ENCODE data around the gene CDC6. TPM values are rescaled to one million over a fixed set of nuclear protein-coding genes. Genes with fewer than 3 reads are reported as not detected.

CDC6 gene
- total and polyA plus RNA-seq, 12 donors = 0.49 to 3.0 (median 0.86) TPM

DNA sequence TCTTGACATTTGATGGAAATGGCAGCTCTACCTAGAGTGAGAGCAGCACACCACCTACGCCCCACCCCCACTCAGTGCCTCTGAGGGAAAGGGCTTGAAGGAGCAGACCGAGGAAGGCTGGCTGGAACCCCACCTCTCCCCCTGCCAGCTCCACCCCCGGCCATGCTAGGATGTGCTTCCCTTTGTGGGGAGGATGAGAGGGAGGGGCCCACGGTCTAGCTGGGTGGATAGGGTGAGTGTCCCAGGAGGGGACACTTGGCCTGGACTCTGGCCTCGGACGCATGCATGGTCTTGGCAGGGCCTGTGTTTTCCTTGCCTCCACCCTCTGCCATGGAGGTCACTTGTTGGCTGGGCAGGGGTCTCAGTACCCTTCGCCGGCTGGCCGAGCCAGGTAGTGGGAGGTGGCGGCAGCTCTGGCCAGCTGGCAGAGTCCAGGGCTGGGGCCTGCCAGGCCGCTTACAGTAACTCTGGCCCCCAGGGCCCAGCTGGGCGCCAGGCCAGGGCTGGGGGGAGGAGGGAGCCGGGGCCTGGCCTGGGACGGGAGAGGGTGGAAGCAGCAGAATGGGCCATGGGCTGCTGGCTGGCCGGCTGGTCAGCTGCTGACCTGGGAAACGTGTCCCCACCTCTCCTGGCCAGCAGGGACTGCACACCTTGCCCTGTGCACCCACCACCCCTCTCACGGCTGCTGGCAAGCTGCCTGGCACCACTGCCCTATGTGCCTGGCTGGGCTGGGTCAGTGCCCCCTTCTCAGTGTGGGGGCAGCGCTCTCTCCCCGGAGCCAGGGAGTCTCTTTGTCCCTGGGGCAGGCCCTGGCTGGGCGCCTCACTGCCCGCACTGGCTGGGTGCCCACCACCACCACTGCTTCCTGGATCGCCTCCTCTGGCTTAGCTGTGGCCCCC lies 44.3 kb downstream of the CDC6 start:
- Histone ChIP-seq H3K4me1 (peaks cover 68 to 100% (median 95%) of the 10 kb centered on the region in 9 donors), H3K9me3 (no peaks in the 10 kb centered on the region), H3K4me3 (peak overlapping the region in 8 of 10 donors; percentile 13 to 49 (median 30)), H3K27ac (peak overlapping the region; percentile 70 to 98 (median 86)), H3K36me3 (peaks cover 0 to 30% (median 0%) of the 10 kb centered on the region in 9 donors), H3K27me3 (no peaks in the 10 kb centered on the region)
- intact Hi-C loops (cut with DNase I) = no loop called here
- ATAC-seq (peak; percentile 88 to 96 (median 94)), DNase-seq (peak; percentile 92 to 95)
- no peak for TF ChIP-seq CTCF (IDR thresholded peaks at IDR 0.05)
- 6 to 11% methylated on average over 22 of the region's 22 CpGs for WGBS, 2 donors

- intact Hi-C loops (cut with DNase I) = no loop called here
- ATAC-seq = no peak
- H3K27me3 ChIP-seq = no peaks in the 10 kb centered on the region
- DNase-seq = peak in 1 of 2 donors; percentile 11
- peak overlapping the region in 8 of 10 donors; percentile 26 to 98 (median 88) for H3K27ac ChIP-seq
- 85 to 91% methylated on average over 4 of the region's 4 CpGs for WGBS, 2 donors
- no peak for TF ChIP-seq CTCF (IDR thresholded peaks at IDR 0.05)
- peaks cover 0 to 30% (median 0%) of the 10 kb centered on the region in 9 donors for H3K36me3 ChIP-seq
- H3K9me3 ChIP-seq = no peaks in the 10 kb centered on the region
- no peak overlapping the region for H3K4me3 ChIP-seq
- H3K4me1 ChIP-seq = peaks cover 56 to 100% (median 92%) of the 10 kb centered on the region in 9 donors
Measured at GRCh38 chr17:40333781-40334448, 46.2 kb downstream of the CDC6 start.

- H3K27me3 ChIP-seq = no peaks in the 10 kb centered on the region
- peaks cover 48 to 100% (median 93%) of the 10 kb centered on the region in 9 donors for H3K4me1 ChIP-seq
- peaks cover 0 to 36% (median 0%) of the 10 kb centered on the region in 9 donors for H3K36me3 ChIP-seq
- ATAC-seq = no peak
- no peaks in the 10 kb centered on the region for H3K9me3 ChIP-seq
- intact Hi-C loops (cut with DNase I) = no loop called here
- no peak for TF ChIP-seq CTCF (IDR thresholded peaks at IDR 0.05)
- WGBS, 2 donors = 91 to 94% methylated on average over 8 of the region's 8 CpGs
- H3K27ac ChIP-seq = peak overlapping the region in 7 of 10 donors; percentile 3 to 98 (median 89)
- no peak overlapping the region for H3K4me3 ChIP-seq
- DNase-seq = no peak
Measured at GRCh38 chr17:40335620-40336019, 47.9 kb downstream of the CDC6 start.

DNA sequence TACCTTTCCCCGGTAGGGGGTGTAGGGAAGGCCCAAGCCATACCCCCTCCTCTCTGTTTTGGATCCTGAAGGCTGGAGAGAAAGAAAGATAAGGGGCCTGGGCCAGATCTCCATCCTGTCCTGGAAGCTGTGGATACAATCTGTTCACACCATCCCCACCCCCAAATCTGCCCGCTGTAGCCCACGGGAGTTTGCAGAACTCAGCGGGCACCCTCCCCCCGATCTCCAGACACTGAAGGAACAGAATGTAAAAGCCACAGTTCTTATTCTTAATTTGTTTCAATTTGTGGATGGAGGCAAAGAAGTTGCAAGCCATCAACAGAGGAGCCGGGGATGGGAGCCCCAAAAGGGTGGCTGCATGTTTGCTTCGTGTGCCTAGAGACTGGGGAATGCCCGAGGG lies 49.7 kb downstream of the CDC6 start:
- 76% methylated on average over 8 of the region's 8 CpGs for WGBS, 2 donors
- no peak for DNase-seq
- no peak for TF ChIP-seq CTCF (IDR thresholded peaks at IDR 0.05)
- Histone ChIP-seq H3K9me3 (no peaks in the 10 kb centered on the region), H3K36me3 (peaks cover 0 to 19% (median 0%) of the 10 kb centered on the region in 9 donors), H3K4me1 (peaks cover 38 to 90% (median 83%) of the 10 kb centered on the region in 9 donors), H3K4me3 (no peak overlapping the region), H3K27ac (peak overlapping the region in 3 of 10 donors; percentile 1 to 98 (median 57)), H3K27me3 (no peaks in the 10 kb centered on the region)
- ATAC-seq = no peak
- intact Hi-C loops (cut with DNase I) = no loop called here
